ENCODE results near the gene ATG9B.

ATG9B gene

DNA sequence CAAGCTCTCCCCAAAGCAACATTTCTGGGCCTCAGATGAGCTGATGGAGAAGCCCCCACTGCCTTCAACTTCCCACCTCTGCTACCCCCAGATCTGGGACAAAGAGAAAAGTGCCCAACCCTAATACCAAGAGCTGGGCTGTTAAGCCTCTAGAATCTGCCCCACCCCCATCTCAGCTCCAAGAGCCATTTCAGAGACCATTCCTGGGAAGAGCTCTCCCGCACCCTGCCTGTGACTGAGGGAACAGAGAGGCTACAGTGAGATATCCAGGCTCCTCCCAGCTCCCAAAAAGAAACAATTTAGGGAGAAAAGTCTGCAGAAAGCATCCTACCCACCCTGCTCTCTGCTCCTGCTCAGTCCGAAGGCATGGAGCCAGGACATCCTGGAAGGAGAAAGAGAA is 43.6 kb downstream of the ATG9B start:
- DNase-seq (ENCODE audit: low read depth): no peak

DNA sequence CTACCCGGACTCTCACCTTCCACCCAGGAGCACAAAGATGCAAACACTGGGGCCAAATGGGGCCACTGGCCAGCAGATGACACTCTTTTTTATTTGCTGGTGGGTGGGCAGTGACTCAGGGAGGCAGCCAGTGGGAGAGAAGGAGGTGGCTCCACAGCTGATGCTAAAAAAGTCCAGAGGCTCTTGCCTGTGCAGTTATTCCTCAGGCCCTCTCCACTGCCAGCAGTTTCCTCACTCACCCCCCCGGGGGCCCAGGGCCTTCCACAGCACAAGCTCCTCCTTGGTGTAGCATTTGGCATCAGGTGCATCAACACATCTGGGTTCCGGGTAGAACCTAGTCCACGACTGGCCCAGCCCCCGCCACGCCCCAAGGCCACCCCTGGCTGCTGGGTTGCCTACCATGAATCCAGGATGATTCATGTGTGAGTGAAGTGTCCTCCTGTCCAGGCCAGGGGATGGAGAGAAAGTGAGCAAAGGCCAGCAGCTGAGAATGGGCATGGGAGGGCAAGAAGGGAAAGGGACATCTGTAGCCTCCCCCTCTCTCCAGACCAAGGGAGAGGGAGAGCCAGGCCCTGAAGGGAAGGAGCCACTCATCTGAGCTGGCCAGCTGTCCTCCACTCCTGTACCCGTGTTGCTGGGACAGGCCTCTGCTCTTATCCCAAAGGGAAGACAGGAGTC is 44.4 kb downstream of the ATG9B start:
- no peak for DNase-seq (ENCODE audit: low read depth)

DNA sequence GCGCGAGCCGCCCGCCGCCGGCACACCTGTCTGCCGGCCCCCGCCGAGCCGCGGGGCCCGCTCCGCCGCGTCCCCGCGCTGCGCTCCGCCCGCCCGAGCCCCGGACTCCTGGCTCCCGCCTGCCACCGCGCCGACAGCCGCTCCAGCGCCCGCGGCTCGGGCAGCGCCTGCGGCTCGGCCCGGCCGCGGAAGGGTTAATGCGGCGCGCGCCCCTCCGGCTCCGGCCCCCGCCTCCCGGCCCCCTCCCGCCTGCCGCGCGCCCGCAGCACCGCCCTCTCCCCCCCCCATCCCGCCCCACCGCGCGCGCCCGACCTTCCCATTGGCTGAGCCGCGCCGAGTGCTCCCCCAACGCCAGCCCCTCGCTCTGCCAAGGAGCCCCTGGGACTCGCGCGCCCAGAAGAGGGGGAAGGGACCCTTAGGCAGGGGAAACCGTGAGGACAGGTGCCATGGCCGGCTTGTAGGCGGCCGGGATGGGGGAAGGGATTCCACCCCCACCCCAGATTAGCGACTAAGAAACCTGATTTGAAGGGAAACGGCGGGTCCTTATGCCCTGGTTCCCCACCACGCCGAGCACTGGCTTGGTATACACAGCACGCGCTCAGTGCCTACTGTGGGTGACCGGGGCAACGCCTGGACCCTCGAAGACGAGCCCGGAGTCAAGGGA is 46.0 kb downstream of the ATG9B start, which contains the start of gene KCNH2:
KCNH2 (minus strand) TSS at position 196 of the 664 bp plus-strand sequence. CDS start 408 bp downstream, outside the sequence.
- DNase-seq (ENCODE audit: low read depth): no peak

DNA sequence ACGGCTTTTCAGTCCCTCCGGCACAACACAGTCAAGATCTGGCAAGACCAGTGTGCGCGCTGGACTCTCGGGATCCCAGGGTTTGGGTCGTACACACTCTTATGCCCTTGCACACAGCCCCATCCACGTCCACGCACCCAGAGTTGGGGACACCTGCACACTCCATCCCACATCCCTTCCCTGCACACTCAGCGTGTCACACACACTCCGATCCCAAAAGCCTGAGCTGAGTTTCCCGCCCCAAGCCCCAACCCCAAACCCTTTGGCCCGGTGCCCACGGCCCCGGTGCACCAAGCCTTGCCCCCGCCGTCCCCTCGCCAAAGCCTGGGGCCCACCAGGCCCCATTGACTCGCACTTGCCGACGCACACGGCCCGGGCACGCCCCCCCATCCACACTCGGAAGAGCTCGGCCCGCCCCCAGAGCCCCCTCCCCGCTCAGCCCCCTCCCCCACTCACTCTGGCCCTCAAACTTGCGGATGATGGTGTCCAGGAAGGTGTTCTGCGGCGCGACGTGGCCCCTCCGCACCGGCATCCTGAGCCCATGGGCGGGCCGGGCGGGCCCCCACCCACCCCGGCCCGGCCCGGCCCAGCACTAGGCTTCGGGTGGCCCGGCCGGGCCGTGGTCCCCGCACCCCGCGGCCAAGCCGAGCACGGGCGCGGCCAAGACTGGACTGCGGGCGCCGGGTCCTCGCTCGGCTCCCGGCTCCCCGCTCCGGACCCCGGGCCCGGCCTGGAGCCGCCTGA is 46.7 kb downstream of the ATG9B start:
- no peak for DNase-seq (ENCODE audit: low read depth)

DNA sequence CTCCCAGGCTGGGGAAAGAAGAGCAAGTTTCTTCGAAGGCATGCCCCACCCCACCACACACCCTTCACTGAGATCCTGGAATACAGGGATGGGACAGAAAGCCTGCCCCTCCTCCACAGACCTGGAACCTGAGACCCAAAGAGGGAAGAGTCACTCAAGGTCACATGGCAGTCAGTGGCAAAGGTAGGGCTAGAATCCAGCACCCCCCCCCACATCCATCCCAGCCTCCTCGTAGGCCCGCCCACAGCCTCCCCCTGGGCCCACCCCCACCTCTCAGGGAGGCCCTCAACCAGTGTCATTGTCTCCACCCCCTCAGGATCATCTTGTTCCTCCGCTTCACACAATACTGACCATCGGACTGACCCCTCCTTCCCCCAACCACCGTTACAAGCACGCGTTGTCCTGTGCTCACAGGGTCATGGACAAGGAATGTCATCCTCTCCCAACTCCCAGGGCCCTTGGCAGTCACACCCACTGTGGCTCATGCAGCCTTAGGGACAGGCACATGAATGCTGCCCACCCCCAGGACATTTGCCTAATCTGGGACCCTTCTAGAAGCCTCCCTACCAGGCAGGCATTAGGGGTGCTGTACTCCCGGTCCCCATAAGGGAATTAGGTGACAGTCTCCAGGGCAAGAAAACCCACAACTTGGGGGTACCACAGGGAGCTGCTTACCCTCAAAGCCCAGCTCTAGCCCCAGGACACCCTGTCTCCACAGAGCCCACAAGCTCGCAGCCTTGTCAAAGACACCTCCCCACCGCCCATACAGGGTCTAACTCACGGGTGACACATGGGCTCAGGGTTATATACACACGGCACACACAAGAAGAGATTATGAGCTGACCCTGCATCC is 47.5 kb downstream of the ATG9B start:
- DNase-seq (ENCODE audit: low read depth): no peak

DNA sequence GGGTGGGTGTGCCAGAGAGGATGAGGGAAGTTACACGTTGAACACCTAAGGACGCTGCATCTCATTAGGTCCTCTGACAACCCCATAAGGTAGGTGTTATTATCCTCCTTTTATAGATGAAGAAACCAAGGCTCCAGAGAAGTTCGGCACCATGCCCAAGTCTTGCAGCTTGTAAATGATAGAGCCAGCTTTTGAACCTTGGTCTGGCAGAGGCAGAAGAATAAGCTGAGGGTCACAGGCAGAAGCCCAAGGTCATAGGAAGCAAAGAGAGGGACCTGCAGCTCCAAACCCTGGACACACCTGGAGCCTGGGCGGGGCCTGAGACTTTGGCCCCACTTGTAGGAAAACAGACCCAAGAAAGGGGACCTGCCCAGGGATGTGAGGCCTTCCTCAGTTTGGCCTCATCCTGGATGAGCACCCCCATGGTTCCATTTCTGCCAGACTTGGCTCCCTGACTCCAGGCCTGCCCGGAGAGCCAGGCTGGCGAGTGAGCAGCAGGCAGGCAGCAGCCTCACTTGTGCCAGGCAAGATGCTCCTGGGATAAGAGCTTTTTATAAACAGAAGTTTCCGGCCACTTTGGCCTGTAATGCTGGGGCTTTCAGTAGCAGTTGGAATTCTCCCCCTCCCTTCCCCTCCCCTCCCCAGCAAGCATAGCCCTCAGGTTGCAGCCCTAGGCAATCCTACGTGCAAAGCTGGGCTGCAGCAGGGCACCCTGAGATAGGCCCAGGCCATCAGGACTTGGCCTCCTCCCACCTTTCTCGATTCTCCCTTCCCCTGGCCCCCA is 48.6 kb downstream of the ATG9B start:
- no peak for DNase-seq (ENCODE audit: low read depth)

DNA sequence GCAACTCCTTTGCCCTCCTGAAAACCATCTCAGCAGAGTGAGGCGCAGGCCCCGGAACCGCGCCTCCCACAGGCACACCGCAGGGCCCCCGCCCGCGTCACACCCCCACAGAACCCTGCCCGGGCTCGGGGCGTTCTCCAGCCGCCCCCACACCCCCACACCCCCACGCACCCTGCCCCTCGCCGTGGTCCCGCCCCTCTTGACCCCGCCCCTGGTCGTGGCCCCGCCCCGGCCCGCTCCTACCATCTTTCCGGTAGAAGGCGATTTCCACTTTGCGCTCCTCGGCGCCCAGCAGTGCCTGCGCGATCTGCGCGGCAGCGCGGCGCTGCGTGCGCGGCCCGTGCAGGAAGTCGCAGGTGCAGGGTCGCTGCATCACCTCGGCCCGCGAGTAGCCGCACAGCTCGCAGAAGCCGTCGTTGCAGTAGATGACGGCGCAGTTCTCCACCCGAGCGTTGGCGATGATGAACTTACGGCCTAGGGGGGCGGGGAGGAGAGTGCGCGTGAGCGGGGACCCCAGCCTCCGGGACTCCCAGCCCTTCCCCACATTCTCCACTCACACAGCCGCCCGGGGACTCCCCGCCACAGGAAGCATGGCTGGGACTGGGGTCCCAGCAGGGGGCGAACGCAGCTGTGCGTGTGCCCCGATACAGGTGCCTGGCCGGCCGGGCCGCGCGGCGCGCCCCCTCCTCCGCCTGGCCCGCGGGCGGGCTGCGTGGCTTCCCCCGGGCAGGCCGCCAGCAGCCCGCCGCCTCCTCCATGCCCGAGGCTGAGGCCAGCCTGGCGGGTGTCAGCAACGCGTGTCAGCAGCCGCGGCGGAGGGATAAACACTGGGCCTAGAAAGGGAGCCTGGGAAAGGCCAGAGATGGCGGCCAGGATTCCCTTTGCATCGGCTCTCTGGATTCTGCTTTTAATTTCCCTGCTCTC is 49.6 kb downstream of the ATG9B start:
- no peak for DNase-seq (ENCODE audit: low read depth)

DNA sequence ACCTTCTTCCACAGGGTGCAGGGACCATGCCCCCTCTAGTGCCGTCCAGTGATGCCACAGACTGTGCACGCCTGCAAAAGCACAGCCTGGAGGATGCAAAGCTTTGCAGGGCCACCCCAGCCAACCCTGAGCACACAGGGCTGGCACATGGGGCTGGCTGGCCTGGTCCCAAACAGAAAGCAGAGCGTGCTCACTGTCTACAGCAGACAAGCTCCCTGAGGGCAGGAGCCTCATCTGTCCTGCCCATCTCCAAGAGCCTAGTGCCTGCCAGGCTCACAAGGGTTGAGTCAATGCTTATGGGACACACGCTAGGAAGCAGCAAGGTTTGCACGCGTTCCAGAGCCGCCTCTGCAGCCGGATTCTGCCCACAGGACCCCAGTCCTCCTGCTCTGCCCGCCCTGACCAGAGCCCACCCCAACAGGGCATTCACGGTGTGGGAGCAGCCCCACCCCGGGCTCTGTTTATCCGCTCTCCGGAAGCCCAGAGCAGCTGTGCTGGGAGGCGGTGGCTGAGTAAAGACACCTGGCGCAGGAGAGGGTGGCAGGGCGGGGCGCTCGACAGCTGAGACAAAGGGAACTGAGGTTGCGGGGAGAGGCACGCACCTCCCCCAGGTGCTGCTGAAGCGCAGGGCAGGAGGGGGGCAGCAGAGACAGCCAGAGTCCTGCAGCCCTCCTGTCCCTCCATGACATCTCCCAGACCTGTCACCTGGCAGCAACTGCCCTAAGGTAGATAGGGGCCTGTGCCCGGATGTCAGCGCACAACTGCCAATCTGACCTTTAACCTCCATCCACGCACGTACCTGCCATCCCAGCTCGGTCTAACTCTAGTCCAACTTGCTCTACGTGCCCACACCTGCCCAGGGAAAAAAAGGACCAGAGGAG is 50.5 kb downstream of the ATG9B start:
- no peak for DNase-seq (ENCODE audit: low read depth)

DNA sequence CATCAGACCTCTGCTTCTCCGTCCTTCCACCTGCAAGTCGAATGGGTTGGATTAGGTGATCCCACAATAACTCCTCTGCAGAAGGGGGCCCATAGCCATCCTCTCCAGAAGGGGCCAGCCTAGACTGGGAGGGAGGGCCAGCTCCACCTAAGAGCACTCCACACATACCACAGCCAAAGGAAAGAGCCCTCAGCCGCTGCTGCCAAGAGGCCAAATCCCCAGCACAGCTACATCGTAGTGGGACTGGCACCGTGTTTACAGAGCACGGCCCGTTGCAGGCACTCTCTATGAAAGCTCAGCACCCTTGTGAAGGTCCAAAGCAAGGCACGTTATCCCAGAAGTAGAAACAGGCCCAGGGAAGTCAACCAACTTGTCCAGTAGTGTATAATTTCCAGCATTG is 51.6 kb downstream of the ATG9B start:
- no peak for DNase-seq (ENCODE audit: low read depth)

DNA sequence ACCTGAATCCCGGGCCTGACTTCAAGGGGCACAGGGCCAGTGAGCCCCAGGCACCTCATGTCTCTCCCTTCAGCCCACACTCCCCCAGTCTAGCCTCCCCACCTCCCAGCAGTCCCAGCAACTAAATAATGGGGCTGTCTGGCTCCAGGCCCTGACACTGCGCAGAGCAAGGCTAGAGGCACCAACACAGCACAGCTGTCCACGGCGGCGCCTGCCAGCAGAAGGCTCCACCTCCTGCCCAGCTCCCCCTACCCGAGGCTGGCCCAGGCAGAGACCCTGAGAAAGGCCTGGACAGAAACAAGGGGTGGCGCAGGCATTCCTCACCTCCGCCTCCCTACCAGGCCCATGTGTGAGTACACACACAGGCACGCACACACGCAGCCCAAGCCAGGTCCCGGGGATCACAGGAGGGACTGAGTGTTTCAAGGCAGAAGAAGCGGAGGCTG is 52.2 kb downstream of the ATG9B start:
- DNase-seq (ENCODE audit: low read depth): no peak

DNA sequence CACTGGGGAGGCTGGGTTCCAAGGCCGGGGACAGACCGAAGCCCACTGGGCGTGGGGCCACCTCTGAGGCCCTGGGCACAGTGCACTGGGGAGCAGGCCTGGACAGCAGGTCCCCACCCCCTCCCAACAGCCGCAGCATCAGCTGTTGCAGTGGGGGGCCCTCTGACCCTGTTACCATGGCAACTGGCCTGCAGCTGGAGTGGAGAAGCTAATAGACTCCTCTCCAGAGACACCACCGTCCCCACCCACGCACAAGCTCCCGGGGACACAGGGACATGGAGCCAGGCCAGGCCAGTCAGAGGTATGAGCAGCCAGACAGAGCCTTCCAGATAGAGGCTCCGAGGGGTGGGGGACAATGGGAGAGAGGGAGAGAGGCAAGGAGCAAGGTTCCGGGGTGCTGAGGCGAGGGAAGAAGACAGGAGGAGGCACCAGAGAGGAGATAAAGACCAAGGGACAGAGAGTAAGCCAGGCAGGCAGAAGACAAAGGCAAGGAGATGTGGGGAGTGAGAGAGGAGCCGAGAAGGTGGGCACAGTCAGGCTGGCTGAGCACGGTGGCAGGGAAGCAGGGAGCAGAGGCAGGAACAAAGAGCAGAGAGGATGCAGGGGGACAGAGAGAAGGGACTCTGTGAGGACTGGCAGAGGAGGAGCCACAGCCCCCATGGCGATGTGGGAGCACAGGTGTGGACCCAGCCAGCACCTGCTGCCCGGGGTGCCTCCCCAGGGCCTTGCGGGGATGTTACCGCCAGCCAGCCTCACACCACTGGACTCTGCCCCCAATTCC is 52.9 kb downstream of the ATG9B start:
- DNase-seq (ENCODE audit: low read depth): no peak

DNA sequence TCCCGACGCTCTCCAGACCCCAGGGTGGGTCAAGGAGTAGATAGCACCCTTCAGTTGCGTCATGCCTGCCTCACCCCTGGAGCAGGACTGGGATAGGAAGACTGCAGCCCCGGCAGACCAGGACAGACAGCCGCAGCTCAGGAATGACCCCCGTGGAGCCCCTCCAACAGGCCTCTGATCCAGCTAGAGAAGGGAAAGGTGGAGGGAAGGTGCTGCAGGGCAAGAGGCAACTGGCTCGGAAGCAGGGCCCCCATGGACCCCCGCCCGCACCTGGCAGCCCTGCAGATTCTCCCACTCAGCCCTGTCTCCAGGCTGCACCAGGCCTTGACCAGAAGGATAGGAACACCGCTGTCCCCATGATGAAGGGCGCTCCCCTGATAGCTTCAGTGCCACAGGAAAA is 53.9 kb downstream of the ATG9B start:
- no peak for DNase-seq (ENCODE audit: low read depth)

DNA sequence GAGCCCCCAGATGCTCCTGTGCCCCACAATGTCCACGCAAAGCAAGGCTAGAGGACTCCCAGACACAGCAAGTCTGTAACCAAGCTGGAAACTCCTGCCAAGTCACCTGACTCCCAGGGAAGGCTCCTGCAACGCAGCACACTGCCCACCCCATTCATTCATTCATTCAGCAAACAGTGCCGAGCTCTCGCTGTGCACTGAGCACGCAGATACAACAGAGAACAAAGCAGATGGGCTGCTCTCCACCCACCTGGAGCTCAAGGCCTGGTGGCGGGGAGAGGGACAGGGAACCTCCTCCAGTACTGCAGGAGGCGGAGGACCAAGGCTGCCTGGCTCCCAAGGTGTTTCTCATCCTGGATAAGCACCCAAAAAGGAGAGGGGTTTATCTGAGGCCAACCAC is 54.8 kb downstream of the ATG9B start:
- no peak for DNase-seq (ENCODE audit: low read depth)

DNA sequence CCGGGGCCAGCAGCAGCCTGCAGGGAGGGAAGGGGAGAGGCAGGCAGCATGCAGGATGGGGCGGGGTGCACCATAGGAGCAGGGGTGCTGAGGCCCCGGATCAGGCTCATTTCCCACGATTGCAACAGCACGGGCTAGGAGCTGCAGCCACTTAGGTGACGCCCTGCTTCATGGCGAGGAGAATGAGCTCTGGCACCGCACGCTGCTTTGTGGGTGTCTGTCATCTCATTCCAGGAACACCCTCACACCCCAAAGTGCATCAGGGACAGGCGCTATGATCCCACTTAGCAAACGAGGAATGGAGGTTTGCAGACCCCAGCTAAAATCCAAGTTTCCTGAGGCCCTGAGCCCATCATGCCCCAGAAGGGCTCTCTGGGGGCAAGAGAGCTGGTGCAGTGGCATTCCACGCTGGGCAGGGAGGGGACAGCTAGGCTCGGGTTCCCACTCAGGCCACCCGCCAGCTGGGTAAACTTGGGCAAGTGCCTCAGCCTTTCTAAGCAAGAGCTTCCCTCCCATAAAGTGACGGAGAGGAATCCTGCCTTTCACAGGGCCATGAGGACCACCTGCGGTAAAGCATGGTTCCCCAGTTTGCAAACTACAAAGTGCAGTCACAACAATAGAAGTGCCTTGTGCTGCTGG is 55.4 kb downstream of the ATG9B start:
- DNase-seq (ENCODE audit: low read depth): no peak

DNA sequence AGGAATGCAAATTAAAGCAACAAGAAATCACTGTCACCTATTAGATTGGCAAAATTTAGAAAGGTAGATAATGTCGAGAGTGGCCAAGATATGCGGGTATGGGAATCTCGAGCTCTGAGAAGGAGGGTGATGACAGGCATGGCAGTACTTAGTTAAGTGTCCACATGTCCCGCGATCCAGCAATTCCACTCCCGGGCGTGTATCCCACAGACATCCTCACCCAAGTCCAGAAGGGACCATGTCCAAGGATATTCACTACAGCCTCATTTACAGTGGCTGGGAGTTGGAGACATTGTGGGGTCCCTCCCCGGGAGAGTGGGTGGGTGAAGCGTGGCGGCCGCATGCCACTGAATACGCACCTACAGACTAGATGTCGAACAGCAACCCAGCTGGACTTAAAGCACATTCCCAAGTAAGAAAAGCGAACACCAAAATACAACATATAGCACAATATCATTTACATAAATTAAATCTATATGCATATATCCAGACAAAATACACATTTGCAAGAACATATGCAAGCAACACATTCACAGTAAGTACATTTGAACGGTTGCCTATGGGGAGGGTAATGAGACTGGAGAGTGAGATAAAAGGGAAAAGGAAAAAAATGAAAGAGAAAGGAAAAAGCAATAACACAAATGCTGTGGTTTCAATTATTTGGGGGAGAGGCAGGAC is 56.1 kb downstream of the ATG9B start:
- DNase-seq (ENCODE audit: low read depth): no peak

DNA sequence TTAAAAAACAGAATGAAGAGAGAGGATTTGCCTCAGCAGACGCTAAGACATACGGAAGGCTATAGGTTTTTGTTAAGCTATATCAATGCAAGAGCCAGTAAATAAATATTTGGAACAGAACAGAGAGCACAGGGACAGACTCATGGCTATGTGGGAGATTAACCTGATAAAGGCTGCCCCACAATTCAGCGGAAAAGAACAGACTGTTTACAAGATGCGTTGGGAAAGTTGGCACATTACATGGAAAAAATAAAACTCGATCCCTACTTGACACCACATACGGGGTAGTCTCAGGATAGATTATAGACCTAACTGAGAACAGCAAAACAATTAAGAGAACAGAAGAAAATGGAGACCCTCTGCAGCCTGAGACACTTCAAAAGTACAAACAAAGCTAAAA is 56.9 kb downstream of the ATG9B start:
- DNase-seq (ENCODE audit: low read depth): no peak

DNA sequence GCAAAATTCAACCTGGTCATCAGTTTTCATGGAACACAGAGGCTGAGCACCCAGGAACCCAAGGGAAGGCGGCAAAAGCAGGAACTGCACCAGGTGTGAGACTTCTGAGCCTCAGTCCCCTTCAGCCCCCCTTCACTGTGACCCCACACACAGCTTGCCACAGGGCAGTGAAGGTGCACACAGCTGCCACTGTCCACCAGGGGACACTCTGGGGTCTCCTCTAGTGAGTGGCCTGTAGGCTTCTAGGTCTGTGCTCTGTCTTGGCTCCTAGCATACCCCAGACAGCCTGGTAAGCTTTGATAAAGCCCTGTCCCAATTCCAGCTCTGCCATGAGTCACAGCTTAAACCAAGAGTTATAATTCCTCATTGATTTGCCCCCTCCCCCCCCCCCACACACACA is 58.3 kb downstream of the ATG9B start:
- DNase-seq (ENCODE audit: low read depth): no peak
